T-helper 1 cell treated with Interleukin-12 subunit alpha and Interleukin-12 subunit beta and Interleukin-4 antibody, amounts not matched to agents 30 ng/mL and 1 ng/mL, for 36 hours (primary cell): ENCODE data around the gene LPAR5. TPM values are rescaled to one million over a fixed set of nuclear protein-coding genes. Genes with fewer than 3 reads are reported as not detected.

ENCODE experiments used
- intact Hi-C: fragments of 100-400 bp; cut with micrococcal nuclease; formaldehyde crosslinking; loops from one replicate; pipeline ENCODE4 v1.15.1; 2024
- total RNA-seq: library from RNA; stranded (reverse); gene quantifications from 2 replicates; pipeline ENCODE4 v1.2.3, GENCODE V29; 2022

Gene LPAR5
- total RNA-seq, 1 donor from 2014 or later: 5.7 TPM

DNA sequence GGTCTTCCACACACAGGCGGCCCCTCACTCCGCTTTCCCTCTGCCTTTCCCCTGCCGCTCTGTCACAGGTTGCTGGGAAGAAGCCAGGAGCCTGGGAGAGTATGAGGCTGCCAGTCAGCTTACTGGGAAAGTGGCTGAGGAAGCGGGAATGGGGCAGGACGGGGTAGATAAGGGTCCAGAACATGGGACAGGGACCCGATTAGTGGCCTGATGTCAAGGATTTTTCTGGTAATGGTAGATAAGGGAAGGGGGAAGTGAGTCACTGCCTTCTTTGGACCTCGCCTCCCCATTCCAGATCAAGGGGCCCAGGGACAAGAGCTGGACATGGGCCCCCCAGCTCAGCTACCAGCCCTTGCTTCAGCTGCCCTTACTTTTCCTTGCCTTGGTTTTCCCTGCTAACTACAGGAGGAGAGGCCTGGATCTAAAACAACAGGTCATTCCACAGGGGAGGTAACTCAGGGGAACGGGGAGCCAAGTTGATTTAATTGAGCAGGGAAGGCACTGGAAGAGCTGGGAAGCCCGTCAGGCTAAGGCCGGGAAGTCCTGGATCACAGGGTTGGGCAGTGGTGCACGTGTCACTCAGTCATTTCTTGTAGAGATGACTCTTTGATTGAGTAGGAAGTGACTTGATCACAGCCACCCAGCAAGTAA is 3.5 kb upstream of the LPAR5 start:
- intact Hi-C loops: no loop called here

DNA sequence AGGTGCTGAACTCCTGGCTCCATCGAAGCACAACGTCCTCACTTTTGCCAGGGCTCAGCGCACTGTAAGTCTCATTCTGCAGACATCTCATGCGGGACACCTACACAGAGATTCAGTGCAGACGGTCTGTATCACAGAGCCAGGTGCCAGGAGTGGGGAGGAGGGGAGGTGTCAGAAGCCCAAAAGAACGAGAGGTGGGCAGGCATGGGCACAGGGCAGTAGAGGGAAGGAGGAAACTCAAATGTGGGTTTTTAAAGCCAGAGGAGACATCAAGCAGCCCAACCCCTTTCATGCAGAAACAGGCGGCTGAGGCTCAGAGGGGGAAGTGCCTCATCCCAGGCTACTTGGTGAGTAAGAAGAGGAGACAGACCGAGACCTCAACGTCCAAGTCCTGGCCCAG is 2.5 kb upstream of the LPAR5 start:
- intact Hi-C loops: no loop called here

DNA sequence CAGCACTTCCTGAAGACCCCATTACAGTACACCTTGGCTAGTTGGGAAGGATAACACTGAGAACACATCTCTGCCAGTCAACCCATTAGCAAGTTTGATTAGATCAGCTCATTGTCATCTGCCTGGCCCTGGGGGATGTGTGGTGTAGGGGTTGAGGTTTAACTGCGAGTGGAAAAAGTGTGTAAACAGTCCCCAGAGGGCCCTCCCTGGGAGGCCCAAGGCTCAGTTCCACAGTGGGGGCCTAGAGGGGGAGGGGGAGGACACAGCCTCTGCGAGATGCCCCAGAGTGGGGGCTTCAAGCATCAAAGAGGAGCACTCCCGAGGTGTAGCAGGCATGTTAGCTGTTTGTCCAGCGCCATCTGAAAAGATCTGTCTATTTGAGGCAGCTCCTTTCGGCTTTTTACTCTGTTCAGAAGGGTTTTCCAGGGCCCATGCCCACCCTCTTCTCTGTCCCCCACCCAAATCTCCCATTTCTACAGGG is 344 bp downstream of the LPAR5 start:
- intact Hi-C loops: loop anchor here (1.0 kb wide), 1 partner anchor 12 kb away; the partner anchor contains the start of gene ACRBP

DNA sequence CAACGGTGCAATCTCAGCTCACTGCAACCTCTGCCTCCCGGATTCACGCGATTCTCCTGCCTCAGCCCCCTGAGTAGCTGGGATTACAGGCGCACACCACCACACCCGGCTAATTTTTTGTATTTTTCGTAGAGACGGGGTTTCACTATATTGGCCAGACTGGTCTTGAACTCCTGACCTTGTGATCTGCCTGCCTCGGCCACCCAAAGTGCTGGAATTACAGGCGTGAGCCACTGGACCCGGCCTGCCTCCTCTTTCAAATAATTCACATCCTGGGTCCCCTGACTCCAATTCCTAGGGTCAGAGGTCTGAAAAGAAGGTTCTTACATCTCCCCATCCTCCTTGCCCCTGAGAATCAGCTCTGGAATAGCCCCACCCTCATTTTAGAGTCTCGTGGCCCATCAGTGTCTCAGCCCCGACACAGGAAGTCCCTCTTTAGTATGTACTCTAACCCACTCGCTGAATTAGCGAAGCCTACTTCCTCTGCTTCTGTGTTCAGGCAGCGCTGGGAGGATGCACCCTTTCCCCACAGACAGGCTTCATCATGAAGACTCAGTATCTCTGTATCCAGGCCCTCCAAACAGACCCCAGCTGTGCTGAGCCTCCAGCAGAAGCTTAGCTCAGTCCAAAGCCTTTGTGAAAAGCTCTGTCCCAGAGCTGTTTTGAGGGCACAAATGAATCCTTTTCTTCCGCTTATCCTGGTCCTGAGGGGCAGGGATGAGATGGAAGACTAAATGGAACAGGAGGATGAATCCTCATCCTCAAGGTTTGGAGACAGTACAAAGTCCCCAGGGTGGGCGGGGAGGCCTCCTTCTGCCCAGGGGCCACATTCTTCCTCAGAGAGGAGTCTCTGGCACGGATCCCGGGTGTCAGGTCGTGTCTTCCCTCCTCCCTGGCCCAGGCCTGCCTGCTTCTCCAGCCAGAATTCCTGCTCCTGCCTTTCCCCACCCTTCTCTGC is 3.5 kb downstream of the LPAR5 start:
- intact Hi-C loops: loop anchor here (1.0 kb wide), 2 partner anchors 31 to 57 kb away; partner anchors contain the start of genes ING4 and ZNF384

DNA sequence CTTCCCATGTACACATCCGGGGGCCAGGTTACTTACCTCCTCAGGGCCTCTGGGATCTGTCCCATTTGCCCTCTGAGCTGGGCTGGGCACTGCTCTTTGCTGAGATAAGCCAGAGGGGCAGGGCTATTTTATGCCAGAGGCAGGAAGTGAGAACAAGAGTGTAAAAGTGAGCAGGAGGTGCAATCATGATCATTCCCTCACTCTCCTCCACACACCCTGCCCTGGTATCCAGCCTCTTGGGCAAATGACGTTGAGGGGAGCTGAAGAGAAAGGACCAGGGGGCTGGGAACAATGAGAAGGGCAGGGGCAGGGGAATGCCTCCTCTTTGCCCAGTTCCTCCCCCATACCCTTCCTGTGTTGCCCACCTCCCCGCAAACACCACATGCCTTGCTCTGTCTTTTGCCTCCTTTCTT is 4.2 kb downstream of the LPAR5 start:
- intact Hi-C loops: no loop called here

DNA sequence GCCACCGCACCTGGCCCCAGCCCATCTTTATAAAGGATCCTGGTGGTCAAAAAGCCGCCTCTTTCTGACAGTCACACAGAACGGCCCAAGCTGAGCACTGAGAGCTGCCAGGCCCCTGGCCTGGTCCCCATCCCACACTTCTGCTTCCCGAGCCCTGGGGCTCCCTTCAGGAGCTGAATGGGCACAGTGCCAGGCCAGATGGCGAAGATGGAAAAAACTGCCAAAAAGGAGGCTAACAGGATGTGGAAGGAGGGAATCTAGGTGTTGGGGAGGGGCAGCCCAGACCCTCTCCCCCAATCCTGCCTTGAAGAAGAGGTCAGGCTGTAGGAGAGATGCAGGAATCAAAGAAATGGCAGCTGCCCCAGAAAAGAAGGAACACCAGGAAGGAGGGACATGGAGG is 5.0 kb downstream of the LPAR5 start:
- intact Hi-C loops: no loop called here

DNA sequence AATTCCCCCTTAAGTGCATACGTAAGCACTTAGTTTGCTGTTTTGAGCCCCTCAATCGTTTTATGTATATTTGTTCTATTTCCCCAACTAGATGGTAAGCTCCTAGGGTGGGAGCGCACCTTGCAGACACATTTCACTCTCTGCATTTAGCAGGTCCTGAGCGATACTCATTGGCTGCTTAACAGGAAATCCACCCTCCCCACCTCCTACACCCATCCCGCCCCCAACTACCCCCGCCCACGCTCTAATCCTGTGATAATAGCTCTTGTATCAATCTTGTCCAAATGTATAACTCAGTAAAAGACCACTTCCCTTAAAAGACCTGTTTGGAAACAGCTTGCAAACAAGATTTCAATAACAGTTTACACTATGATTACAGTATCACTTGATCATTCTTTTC is 8.1 kb downstream of the LPAR5 start:
- intact Hi-C loops: loop anchor here (1.0 kb wide), 1 partner anchor 36 kb away; the partner anchor contains the start of gene ING4

DNA sequence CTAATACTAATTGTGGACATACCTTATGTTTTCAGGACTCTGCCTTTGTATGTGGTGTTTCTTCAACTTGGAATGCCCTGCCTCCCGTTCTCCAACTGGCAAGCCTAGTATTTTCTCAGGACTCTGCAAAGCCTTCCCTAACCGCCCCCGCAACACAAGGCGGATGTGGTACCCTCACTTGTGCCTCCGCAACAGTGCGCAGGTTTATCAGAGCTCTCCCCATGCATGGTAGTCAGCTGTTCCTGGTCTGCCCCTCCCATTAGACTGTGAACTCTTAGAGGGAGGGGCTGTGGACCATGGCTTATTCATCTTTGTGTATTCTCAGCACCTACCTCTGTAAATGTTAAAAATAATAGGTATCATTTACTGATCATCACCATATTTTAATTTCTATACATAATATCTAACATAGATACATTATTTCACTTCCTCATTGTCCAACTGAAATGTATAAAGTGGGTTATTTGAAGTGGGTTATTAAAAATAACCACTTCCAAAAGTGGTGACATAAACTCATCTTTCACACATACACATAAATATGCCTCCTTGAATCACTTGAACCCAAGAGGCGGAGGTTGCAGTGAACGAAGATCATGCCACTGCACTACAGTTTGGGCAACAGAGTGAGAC is 9.0 kb downstream of the LPAR5 start:
- intact Hi-C loops: loop anchor here (1.0 kb wide), 1 partner anchor 37 kb away; the partner anchor contains the start of gene ING4

DNA sequence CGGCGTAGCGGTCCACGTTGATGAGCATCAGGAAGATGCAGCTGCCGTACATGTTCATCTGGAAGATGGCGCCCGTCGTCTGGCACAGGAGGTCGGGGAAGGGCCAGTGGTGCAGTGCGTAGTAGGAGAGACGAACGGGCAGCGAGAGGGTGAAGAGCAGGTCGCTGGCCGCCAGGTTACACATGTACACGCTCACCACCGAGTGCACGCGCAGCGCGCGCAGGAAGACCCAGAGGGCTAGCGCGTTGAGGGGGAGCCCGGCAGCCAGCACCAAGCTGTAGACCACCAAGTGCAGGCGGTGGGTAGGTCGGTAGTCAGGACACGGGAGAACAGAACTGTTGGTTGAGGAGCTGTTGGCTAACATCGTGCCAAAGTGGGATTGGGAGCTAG is 14.9 kb downstream of the LPAR5 start:
- intact Hi-C loops: no loop called here

DNA sequence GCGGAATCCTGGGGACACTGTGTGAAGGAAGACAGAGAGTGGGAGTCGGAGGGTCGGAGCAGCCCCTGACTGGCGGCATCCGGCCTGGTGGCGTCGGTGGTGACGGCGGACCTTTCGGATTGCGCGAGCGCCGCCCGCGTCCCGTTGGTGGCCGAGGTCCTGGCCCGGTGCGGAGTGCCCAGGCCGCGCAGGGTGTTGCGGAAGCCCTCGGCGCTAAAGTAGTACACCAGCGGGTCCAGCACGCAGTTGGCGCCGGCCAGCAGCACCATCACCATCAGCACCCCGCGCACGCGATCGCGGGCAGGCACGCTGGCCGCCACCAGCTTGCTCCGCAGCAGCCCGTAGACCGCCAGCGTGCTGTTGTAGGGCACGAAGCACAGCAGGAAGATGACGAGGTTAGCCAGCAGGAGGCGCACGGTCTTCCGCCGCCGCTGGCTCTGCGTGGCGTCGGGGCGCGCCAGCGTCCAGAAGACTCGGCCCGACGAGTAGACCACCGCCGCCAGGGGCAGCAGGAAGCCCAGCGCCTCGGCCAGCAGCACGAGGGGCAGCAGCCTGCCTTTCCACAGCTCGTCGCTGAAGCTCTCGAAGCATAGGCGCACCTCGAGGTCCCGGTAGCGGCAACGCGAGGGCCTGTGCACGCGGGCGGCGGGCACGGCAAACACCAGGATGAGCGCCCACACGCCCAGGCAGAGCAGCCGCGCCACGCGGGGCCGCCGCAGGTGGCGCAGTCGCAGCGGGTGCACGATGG is 15.4 kb downstream of the LPAR5 start:
- intact Hi-C loops: no loop called here

DNA sequence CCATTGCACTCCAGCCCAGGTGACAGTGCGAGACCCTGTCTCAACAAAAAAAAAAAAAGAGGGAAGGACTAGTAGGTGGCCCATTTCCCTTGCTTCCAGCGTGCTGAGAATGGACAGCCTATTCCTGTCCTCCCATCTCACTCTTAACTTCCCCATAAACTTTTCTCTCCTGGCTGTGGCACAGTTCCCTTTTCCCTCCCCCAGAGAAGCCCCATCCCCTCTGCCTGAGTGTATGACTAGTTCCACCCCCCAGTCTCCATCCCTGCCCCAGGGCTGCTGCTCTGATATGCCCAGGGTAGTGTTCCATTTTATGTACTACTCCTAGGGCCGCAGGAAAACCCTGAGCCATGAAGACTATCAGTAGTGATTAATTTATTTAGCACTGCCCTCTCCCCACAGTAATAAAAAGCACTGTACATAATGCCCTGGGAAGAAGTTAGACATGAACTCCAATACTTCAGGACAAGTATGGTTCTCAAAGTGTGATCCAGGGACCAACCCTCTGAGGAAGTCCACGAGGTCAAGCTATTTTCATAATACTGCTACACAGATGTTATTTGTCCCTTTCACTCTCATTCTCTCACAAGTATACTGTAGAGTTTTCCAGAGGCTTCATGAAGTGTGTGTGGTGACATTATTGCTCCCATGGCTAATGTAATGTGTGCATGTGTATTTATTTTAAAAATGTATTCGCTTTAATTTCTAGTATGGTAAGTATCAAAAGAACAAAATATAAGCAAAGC is 17.1 kb downstream of the LPAR5 start:
- intact Hi-C loops: no loop called here

DNA sequence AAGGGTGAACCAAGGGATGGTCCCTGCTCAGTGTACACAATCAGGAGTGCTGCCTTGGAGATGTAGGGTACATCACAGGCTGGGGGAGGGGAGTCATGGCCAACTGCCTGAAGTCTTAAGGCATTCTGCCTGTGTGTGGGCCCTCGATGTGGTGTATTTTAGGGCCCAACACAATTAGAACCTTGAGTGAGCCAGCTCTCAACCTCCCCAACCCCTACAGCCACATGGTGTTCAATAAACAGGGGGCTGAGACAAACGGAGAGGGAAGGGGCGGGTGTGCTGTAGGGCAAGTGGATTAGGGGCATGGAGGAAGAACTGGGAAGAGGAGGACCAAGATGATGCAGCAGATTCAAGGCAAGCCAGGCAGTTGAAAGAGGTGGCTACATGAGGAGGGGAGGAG is 20.0 kb downstream of the LPAR5 start:
- intact Hi-C loops: loop anchor here (2.0 kb wide), 1 partner anchor 47 kb away; the partner anchor contains the start of gene ING4

DNA sequence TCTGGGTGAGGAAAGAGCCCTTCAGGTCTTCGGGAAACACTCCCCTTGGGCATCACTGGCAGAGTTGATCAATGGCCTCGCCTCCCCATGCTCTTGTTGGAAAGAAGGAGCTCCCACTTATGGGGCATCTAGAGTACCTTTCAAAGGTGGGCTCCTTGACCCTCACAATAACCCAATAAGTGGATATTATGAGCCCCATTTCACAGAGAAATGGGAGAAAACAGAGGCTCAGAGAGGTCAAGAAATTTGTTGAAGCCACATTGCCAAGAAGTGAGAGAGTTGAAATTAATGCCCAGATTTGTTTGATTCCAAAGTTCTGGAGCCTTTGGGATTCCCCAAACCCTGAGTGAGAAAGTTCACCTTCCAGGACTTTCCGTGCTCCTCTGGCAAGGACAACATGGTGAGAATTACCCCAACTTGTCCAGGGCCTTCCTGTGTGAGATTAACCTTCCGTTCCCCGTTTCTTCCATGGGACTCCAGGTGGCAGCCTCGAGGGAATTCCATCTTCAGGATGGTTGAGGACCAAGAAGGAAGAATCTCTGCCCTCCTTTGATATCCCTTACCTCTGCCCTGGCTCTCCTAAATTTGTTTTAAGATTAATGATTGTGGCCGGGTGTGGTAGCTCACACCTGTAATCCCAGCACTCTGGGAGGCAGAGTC is 21.1 kb downstream of the LPAR5 start:
- intact Hi-C loops: no loop called here

DNA sequence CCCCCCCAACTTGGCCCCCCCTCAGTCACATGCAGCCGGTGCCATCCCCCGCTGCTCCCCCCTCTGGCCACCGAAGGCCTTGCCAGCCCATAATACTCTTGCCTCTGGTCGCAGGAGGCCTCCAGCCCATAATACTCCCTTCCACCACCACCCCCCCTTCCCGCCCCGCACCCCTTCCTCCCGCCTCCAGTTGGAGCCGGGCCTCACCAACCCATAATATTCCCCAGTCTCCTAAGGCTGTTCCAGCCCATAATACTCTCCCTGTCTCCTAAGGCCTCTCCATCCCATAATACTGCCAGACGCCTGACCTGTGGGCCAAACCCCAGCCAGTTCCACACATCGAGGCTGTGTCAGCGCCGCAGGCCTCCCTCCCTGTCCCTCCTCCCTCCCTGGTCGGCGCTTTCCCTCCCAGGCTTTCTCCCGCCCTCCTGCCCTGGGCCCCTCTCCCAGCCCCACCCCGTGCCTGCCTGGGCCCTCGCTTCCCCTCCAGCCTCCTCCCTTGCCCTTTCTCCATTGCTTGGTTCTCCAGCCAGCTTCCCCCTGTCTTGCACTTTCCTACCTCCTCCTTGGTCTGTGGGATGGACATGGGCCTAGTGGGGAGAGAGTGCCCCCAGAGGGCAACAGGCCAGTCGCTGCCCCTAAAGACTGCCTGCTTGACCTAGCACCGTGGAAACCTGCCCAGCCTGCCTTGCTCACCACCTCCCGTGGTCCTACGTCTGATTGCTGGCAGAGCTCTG is 21.8 kb downstream of the LPAR5 start:
- intact Hi-C loops: no loop called here

DNA sequence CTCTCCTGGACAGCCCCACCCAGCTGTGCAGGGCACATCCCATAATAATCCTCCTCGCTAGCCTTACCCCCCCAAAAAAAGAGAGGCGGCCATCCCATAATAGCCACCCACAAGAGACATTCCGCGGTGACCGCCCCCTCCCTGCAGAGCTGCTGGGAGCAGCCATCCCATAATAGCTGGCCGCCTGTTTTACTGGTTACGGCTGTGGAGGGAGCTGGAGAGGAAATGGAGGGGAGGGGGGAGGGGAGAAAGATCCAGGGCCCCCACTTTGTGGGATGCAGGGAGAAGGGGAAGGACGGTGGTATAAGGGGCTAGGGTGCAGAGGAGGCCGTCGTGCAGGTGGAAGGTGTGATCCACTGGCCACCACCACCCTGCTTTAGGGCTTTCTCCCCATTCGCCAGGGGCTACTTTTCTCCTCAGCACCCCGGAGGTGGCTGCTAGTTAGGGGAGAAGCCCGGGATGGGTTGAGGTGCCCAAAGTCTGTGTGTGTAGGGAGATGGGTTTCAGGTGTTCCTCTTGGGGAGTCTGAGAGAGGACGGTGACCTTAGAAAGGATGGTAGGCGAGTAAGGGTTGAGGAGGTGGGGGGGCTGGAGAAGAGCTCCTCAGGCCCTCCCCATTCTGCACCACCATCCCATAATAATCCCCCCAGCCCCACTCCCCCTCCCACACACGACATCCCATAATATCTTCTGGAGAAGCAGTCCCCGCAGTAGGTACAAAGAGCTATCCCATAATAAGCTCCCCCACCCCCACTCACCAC is 22.6 kb downstream of the LPAR5 start:
- intact Hi-C loops: no loop called here

DNA sequence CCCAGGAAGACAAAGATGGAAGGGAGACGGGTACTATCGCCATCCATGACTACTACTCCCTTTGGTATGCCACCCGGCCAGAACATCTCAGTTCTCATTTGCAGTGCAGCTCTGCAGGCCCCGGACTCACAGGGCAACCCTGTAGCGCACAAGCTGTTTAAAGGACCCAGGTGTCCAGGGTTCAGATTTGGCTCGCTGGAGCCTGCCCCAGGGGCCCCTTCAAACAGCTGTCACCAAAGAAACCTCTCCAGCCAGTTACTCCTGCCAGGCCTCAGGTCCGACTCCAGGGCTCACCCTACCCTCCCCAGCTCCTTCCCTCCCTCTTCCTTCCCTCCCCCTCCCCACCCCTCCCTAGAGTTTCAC is 23.1 kb downstream of the LPAR5 start:
- intact Hi-C loops: no loop called here

DNA sequence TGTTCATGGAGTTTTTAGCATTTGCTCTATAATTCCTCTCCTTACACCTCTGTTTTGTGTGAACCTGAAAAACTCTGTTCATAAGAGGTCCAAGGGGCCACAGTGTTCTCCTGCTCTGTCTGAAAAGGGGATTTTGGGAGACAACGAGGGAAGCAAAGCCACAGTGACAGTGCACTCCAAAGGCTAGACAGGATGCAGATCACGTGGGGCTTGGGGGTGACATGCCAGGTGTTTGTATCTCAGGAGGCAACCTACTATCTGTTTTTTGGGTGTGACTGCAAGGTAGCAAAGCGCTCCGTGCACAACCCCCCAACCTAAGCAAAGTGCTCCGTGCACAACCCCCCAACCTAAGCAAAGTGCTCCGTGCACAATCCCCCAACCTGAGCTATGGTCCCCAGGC is 23.5 kb downstream of the LPAR5 start:
- intact Hi-C loops: no loop called here

DNA sequence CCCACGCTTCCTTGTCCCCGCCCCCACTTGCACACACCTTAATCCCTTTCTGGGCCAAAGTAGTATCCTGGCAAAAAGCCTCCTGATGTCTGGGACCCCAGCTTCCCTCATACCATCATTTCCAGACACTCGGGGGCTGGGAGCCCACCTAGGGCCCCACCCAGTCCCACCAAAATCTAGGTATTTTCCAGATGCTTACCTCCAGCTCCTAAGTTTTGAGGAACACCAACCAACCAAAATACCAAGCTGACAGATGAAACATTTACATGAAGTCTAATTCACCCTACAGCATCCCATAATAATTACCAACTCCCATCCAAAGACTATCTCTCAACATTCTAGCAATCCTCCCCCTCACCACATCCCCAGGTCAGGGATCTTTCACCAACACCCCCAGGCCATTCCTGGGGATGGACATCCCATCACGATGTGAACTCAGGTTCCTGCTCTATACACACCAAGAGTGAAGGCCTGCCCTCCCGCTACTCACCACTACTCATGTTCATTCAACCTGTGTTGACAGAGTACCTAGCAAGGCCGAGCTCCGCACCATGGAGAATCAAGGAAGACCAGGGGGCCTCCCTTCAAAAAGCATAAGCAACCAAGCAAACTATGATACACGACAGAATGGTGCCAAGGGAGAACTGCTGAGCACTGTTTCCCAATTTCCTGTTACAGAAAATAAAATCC is 27.0 kb downstream of the LPAR5 start:
- intact Hi-C loops: loop anchor here (1.0 to 5.0 kb wide), 2 partner anchors 185 to 499 kb away; partner anchors contain the start of gene C1RL
